Superior temporal gyrus (tissue), 1 donor: ENCODE results near the gene TTC7B.
A peak's percentile ranks its signal among the peaks of the same experiment; 100 is the strongest.
"Not testable (repeated sequence)": the region's sequence is repeated elsewhere in the genome, so short reads cannot be mapped to it uniquely, and the experiment has no call there.

ENCODE experiments used
- DNase-seq: peaks from one replicate; pipeline ENCODE4 v3.0.0-alpha.2; 2016; ENCODE audit errors: extremely low spot score

Gene TTC7B

DNA sequence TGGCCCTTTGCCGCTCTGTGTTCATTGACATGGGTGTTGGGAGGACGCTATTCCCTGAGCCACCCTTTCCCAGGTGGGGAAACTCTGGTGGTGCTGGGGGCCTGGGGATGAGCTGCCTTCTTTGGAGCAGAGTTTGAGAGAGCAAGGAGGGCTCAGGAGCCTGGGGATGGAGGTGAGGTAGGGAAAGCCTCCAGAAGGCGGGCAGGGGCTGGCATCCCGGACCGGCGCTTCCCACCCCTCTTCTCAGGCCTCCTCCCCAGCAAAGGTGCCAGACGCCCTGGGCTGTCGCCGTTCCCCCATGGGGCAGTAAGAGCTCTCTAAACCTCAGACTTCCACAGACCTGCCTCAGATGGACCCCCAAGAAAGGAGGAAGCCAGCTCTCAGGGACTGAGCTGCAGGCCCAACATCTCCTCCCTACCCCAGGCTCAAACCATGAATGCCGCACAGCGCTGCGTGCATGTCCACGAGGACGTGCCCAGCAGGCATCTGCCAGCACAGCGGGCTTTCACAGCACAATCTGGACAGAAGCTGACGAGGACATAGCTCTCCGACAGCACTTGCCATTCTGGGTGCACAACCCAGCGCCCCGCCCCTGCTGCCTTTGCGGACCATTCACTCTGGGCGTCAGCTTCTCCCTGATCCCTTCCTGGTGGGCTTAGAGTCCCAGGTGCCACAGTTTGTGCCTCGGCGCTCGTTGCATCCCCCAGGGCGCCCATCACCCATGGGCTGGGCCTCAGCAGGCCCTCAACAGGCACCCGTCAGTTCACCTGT is 14.9 kb upstream of the TTC7B start:
- DNase-seq: no peak

DNA sequence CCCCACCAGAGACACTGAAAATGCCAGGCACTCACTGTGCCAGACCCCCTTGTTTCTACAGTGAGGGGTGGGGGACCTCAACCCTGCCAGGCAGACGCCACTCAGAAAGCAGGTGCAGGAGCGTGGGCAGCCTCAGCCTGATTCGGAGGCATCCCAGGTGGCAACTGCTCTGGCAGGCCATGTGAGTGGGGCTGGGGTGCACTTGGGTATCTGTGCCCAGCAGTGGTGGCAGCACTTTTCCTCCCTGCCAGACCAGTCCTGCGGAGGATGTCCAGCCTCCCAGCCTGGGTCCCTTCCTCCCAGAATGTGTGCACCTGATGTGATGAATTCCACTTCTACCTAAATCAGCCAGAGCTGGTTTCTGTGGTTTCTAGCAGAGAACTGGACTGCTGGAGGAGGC is 13.4 kb upstream of the TTC7B start:
- no peak for DNase-seq

DNA sequence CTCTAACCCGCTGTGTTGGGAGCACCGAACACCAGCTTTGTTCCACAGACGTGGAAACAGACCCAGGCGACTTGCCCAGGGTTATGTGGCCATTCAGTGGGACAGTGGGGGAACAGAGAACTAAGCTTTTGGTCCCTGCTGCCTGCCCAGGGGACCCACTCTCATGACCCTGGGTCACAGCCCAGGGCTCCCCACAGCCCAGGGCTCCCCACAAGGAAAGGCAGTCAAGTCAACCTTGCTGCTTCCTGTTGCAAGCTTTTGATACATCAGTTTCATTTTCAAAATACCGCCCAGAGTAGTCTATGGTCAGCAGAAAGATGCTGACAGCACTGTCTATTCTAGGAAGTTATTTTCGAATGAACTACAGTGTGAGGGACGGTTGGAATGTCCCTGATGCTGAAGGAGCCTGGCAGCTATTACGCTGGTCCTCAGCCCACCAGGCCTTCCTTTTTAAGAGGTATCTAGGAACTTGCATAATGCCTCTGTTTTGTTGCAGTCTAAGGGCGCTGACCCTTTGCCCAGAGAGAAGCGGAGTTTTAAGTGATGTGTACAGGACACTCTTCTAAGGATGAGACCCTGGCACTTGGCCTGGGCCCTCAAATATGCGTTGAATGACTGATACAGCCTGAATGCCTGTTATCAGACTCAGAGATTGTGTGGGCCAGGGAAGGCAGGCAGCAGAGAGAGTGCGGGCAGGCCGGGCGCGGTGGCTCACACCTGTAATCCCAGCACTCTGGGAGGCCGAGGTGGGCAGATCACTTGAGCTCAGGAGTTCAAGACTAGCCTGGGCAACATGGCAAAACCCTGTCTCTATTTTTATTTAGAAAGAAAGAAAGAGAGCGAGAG is 12.6 kb upstream of the TTC7B start:
- no peak for DNase-seq

DNA sequence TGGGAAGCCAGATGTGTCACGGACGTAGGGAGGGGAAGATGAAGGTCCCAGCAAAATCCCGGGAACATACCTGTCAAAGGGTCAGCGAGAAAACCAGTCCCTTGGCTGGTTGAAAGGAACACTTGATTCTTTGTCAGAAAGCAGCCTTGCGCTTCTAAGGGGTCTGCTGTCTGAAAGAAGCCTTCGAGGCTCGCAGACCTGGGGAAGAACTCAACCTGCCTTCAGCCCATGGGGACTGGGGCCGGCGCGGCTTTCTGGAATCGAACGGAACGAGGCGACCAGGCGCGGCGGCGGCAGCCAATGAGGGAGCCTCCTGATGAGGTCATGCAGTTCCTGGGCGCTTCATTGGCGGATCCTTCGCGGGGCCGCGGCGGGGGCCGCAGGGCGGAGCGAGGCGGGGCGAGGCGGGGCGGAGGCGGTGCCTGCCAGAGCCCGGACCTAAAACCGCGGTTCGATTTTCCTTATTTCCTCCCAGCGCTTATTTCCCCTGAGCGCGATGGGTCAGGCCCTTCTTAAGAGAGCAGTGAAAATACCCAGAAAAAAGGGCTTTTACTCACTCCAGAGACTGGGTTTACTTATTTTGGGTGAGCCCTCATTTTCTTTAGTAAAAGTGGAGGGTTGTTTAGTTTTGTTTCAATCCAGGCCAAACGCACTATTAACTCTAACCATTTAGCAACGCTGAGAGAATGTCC is 11.8 kb upstream of the TTC7B start:
- DNase-seq: peak; percentile 97

DNA sequence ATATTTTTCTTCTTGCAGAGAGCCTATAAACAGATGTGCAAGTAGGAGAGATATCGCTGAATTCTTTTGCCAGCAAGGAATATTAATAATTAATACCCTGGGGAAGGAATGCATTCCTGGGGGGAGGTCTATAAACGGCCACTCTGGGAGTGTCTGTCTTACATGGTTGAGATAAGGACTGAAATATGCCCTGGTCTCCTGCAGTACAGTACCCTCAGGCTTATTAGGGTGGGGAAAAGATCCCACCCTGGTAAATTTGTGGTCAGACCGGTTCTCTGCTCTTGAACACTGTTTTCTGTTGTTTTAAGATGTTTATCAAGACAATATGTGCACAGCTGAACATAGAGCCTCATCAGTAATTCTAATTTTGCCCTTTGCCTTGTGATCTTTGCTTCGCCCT is 7.3 kb upstream of the TTC7B start:
- not testable (repeated sequence) for DNase-seq

DNA sequence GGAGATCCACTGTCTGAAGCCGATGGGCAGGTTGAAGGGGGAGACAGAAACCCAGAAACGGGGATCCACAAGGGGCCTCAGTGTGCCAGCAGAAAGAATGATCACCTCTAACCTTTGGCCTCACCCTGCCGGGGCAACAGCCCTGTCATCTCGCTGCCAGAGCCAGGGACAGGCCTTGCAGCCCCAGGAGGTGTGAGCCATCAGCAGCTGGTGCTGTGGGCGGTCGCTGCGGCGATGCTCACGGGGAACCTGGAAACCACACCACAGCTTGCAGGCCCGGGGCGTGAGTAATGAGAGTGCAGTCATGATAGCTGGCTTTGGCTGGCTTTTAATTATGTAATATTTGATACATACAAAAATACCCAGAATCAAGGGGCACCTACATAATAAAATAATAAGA is 4.7 kb upstream of the TTC7B start:
- DNase-seq: peak; percentile 27

DNA sequence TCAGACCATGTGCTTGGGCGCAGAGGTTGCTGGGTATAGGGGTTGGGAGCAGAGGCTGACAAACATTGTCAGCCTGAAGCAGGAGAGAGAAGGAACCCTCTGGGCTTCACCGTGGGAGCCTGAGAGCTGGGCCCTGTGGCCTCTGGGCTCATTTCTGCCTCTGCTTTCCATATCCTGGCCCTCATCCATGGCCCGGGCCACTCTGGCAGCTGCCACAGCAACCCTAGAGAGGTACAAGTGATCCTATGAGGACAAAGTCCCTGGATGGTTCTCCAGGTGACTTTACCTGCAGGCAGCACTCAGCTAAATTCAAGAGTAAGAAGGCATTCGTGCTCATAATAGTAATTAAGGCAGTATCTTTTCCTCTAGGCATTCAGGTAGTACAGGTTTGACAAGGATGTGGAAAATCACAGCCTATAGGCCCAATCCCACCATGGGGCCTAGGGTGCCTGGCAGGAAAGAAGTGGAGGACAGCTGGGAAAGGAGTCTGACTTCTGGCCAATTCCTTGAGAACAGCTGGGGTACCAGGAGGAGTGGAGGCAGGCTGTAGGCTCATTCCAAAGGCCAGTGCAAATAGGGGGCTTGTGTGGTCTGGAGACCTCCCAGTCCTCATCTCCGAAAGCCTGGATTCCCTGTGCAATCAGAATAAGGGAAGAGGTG is 3.6 kb upstream of the TTC7B start:
- DNase-seq: no peak

DNA sequence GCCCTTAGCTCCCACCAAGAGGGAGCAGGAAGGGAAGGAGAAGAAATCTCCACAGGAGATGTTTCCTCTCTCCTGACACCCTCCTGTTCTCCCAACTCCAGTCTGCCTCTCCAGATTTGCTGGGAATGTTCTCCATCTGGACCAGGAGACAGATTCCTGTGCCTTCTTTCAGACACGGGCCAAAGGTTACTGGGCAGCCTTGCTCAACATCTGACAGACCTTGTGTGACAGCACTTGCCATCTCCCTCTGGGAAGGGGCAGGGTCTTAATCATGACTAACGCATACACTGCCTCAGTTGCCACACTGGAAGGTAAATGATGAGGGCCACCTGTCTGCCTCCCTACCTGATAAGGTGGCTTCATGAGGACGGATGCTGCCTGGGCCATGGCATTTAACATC is 2.5 kb upstream of the TTC7B start:
- no peak for DNase-seq

DNA sequence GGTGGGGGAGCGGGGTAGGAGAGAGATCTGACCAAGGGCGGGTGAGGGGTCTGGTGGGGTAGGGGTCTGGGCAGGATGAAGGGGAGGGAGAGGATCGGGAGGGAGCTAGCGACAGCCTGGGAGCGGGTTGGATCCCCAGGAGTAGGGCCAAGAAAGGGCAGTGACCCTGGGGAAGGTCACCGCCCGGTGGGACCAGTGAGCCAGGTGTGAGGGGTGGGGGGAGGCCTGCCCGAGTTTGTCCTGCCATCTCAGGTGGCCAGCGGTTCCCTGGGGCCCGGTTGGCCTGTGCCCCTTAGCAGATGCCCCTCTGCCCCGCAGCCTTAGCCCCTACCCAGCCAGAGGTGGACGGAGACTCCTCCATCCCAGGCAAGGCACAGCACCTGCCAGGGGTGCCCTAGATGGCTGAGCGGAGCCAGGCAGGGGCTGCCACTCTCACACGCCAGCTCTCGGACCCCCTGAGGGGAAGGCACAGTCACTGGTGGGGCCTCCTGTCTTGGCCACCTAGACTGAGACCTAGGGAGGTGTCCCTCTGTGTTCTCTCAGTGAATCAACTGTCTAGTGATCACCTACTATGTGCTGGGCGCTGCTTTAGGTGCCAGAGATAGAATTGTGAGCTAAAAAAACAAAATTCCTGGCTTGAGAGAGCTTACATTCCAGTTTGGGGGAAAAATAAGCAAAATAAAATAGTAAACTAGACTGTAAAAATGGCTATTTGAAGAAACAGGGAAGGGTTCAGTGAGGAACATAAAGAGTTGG is 629 bp upstream of the TTC7B start:
- DNase-seq: no peak

DNA sequence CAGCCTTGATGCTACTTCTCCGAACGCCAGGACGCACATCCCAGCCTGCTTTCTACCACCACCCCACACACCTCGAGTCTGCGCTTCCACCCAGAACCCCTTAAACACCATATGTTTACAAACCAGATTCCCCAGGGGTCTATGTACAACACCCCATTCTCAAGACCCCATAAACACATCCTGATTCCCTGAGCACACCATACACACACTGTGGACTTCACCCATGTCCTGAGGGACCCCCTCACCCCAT is 733 bp downstream of the TTC7B start:
- no peak for DNase-seq

DNA sequence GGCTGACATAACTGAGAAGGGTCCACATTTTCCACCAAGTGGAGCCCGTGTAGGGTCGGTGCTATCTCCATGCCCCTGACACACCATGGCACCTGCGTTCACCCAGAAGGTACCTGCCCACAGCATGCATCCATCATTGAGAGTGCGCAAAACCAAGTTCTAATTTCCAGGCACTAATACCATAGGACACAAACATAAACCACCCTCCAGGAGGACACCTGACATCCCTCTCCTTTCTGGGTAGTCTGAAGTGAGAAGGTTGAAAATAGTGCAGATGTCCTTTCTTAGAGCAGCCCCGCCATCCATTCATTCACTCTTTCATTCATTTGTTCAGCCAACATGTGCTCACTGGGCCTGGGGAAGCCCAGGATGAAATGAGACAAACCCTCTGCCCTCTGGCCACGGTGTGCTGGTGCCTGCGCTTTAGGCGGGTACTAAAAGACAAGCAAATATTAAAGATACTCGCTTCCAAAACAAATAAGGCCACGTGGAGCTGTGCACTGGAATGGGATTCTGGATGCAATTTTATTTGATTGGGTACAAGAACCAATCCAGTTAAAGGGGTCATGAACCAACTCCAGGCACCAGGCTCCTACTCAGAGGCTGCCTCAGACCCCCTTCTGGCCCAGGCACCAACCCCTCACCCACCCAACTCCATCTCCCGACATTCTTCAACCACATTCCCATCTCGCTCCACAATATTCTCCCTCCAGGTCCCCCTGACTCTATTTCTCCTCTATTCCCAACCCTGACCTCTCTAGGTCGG is 1.2 kb downstream of the TTC7B start:
- no peak for DNase-seq

DNA sequence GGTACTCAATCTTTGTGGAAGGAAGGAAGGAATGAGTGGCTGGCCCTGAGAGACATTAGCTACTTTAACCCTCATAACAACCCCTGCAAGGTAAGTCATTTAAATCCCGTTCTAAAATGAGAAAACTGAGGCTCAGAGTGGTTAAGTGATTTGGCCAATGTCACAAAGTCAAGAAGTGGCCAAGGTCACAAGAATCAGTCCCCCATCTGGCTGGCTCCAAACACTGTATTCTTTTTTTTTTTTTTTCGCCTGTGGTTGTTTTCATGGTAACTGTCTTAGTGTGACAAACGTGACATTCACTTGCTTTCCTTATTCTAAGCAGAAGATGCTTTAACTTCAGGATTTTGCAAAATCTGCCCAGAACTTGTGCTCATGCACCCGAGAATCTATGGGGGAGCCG is 2.8 kb downstream of the TTC7B start:
- no peak for DNase-seq

DNA sequence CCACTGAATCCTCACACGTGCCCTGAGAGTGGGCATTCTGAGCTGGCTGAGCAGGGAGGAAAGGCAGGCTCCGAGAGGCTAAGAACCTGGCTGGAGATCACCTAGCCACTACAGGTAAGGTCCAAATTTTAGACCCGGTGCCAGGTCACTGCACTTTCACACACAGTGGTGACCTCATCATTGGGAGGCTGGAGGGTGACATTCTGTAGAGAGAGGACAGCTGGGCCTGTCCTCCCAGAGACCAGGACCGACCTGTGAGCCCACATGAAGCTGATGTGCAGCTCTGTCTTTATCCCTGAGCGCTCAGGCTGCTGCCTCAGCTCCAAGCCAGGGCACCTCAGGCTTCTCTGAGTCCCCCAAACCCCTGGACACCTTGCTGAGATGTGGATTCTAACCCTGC is 4.1 kb downstream of the TTC7B start:
- no peak for DNase-seq

DNA sequence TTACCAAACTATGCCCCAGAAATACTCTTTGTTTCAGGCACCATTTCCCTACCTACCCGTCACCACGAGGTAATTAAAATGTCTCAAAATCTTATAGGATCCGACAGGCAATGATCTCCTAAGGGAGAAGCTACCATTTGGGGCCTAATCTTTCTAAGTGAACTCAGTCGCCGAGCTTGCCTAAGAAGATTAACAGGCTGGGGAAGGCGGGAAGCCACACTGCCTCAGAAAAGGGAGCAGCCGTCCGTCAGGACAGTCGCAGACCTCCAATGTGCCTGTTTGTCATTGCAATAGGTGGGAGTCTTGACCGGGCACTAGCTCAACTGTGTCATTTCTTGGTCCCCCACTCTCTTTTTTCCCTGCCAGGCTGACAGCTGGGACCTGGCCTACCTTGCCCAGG is 4.6 kb downstream of the TTC7B start:
- no peak for DNase-seq

DNA sequence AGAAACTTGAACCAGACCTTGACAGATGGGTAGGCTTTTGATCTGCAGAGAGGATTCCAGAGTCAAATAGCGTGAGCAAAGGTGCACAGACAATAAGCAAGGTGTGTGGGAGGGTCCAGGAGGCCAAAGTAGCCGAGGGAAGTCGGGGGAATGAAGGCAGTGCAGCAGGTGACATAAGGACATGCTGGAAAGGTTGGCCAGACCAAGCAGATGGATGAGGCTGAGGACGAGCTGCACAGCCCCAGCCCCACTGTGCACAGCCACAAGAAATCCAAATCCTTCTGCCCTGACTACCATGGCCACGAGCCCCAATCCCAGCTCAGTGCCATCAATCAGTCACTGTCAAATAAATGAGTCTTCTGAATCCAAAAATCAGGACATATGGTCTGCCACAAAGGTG is 5.4 kb downstream of the TTC7B start:
- no peak for DNase-seq

DNA sequence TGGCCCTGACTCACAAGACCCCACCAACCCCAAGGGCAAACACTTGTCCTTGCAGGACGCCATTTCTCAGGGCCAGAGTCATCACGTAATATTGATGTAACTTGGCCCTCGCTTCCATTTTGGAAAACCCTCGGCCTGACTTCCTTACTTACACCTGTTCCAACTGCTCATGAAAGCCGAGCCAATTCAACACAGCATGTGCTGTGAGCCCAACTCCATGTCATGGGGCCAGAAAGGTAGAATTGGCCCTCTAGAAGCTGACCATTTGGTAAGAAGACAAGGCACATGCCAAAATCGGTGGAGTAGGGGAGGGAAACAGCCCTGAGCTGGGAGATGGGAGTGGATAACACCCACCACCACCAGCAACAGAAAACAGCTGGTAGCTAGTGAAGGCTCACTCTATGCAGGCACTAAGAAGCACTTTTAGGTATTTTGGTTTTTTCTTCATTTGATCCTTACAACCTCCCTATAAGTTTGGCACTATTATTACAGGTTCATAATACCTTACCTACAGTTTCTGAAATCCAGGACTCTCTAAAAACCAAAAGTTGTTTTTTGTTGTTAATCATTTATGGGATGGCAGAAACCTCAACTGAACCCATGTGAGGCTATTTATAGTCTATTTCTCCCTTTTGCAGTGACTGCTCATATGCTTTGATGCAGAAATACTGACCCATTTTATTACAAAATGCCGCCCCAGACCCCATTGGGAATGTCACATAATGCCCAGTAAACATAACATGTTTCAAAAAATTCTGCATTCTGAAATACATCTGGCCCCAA is 6.5 kb downstream of the TTC7B start:
- no peak for DNase-seq

DNA sequence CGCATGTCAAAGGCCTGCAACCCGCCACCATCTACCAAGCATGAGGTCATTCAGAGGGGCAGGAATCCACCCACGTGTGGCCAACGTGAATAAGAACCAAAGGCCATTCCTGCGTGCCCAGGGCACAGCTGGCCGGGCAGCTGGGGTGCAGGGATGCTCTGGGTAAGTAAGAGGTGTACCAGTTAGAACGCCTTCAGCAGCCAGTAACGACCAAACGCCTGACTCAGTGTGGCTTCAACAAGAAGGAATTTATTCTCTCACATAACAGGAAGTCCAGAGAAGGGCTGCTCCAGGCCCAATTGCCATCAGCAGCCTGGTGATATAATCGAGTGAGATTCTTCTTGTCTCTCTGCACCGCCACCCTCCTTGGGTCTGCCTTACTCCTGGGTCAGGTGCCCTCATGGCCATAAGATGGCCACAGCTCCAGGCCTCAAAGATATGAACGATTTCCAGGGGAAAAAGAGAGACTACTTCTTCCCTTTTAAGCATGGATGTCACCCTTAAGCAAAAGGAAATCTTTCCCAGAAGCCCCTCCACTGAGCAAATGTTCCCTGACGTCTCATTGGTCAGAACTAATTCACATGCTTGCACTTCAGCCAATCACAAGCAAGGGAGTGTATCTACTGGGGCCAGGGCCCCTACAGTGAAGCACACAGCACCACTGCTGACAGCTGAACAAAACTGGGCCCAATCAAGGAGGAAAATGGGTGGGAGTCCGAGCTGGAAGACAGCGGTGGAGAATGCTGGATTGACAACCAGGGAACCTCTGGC is 7.3 kb downstream of the TTC7B start:
- no peak for DNase-seq

DNA sequence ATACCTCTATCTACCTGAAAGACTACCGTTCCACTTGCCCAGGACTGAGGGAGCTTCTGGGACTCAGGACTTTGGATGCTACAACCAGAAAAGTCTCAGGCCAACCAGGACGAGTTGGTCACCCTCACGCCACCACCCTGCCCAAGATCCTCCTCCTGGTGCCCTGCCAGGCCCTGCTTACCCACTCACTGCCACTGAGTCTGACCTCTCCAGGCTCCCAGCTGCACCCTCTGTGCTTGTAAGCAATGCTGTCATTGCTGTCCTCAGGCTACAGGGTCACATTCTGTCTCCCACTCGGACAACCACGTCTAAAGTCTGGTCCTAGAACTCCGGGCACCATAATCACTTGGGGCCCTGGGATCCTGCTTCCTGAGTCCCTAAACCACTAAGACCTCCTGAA is 9.2 kb downstream of the TTC7B start:
- DNase-seq: no peak
